ENCODE data around the gene NR2E3.

DNA sequence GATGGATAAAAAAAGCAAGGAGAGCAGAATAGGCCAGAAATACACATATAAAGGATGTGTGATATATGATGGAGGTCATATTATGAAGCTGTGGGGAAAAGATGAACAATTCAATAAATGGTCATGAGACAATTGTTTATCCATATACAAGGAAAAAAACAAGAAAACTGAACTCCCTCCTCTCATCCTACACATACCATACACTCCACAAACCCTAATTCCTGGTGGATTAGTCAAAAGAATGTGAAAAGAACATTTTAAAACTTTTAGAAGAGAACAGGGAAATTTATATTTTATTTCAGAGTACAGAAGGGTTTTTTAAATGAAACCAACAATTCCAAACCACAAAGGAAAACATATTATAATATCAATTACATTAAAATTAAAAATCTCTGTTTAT lies 34.5 kb upstream of the NR2E3 start:
- TF ChIP-seq, protein P1, sequence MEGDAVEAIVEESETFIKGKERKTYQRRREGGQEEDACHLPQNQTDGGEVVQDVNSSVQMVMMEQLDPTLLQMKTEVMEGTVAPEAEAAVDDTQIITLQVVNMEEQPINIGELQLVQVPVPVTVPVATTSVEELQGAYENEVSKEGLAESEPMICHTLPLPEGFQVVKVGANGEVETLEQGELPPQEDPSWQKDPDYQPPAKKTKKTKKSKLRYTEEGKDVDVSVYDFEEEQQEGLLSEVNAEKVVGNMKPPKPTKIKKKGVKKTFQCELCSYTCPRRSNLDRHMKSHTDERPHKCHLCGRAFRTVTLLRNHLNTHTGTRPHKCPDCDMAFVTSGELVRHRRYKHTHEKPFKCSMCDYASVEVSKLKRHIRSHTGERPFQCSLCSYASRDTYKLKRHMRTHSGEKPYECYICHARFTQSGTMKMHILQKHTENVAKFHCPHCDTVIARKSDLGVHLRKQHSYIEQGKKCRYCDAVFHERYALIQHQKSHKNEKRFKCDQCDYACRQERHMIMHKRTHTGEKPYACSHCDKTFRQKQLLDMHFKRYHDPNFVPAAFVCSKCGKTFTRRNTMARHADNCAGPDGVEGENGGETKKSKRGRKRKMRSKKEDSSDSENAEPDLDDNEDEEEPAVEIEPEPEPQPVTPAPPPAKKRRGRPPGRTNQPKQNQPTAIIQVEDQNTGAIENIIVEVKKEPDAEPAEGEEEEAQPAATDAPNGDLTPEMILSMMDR (IDR thresholded peaks at IDR 0.05; ENCODE audit: borderline replicate concordance, extremely low read depth, low read length, poor library complexity, severe bottlenecking), result no peak
- no peak for TF ChIP-seq EZH2 (IDR thresholded peaks at IDR 0.05; ENCODE audit: borderline replicate concordance, low read depth, low read length, severe bottlenecking)
